Erythroblast (primary cell): ENCODE data around the gene NFS1.
"Not testable (repeated sequence)": the region's sequence is repeated elsewhere in the genome, so short reads cannot be mapped to it uniquely, and the experiment has no call there.

ENCODE experiments used
- DNase-seq, 2 experiments: peaks; one replicate each; lab custom pipeline; 2025; lab: John Stamatoyannopoulos, UW
- GATA1 ChIP-seq: IDR thresholded peaks from 2 replicates; pipeline ENCODE4 v1.6.1; 2011; ENCODE audit warnings: low read depth, mild to moderate bottlenecking, control low read depth, low read length, moderate library complexity
- POLR2A ChIP-seq: IDR thresholded peaks from 2 replicates; pipeline ENCODE4 v1.6.1; 2011; ENCODE audit warnings: mild to moderate bottlenecking, low read length

NFS1 gene

GRCh38 chr20:35721219-35721618, 22.1 kb upstream of the NFS1 start:
- no peak for DNase-seq
- TF ChIP-seq GATA1, result no peak
- no peak for TF ChIP-seq POLR2A

DNA sequence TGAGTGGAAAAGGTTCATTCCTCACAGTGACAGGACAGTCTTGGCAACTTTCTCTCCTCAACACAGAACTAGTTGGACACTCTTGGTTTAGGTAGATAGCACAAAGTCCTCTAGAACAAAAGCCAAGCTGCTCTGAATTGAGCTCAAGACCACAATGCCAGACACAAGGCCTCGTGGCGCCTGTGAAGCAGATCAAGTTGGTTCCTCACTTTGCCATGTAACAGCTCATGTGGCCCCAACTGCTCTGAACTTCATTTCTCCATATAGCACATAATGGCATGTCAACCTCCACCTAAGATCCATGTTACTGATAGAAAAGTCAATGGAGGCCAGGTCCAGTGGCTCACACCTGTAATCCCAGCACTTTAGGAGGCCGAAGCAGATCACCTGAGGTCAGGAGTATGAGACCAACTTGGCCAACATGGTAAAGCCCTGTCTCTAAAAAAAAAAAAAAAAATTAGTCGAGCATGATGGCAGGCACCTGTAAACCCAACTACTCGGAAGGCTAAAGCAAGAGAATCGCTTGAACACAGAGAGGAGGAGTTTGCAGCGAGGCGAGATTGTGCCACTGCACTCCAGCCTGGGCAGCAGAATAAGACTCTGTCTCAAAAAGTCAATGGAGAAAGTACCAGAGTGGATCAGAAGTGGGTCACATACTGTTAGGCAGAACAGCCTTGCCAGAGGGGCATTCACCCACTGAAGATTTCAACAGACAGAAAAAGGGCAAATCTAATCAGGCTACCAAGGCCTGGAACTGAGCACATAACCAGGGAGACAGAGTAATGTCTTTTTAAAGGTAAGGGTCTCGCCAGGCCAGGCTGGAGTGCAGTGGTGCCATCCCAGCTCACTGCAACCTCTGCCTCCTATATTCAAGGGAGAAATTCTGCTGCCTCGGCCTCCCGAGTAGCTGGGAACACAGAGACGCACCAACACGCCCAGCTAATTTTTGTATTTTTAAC, 21.3 kb upstream of the NFS1 start:
- no peak for DNase-seq
- no peak for TF ChIP-seq POLR2A
- no peak for TF ChIP-seq GATA1

DNA sequence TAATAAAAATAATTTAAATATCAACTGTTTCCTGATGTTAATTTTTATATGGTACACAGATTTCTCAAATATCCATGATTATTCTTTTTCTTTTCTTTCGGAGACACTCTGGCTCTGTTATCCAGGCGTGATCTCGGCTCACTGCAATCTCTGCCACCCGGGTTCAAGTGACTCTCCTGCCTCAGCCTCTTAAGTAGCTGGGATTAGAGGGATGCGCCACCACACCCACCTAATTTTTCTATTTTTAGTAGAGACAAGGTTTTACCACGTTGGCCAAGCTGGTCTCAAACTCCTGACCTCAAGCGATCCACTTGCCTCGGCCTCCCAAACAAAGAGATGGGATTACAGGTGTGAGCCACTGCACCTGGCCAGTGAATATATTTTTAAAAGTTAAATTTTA, 20.6 kb upstream of the NFS1 start:
- no peak for TF ChIP-seq POLR2A
- DNase-seq, result no peak

DNA sequence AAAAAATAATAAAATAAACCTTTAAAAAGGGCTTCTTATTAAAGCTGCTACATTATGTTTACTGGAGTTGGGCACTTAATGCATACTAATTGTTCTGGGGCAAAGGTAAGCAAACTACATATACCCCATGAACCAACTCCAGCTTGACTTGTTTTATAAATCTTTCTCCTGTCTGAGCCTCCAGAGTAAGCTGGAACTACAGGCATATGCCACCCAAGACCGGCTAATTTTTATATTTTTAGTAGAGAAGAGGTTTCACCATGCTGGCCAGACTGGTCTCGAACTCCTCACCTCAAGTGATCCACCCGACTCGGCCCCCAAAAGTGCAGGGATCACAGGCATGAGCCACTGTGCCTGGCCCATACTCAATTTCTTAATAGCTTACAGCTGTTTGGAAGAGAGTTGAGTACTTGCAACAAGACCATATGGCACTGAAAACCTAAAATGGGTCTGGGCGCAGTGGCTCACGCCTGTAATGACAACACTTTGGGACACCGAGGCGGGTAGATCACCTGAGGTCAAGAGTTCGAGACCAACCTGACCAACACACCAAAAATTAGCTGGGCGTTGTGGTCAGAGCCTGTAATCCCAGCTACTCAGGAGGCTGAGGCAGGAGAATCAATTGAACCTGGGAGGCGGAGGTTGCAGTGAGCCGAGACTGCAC, 20.0 kb upstream of the NFS1 start:
- no peak for TF ChIP-seq GATA1
- no peak for DNase-seq

- DNase-seq, result not testable (repeated sequence)
Observed at GRCh38 chr20:35718321-35718720, 19.2 kb upstream of the NFS1 start.

GRCh38 chr20:35716330-35716729, 17.2 kb upstream of the NFS1 start:
- no peak for DNase-seq
- no peak for TF ChIP-seq POLR2A

- no peak for DNase-seq
Observed at GRCh38 chr20:35715652-35716051, 16.5 kb upstream of the NFS1 start.

DNA sequence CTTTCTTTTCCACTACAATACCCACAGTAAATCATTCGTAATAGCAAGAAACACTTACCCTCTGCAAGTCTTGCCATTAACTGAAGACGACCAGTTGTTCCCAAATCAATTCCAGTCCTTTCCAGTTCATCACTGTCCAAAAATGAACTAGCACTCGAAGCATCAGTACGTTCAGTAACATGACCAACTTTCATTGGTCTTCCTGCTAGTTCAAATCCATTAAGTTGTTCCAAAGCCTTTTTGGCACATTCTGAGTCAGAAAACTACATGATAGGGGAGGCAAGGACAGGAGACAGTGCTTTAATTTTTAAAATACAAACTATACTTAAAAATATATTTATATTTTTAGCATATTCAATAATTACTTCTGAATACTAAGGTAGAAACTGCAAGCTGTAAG, 15.0 kb upstream of the NFS1 start:
- no peak for TF ChIP-seq POLR2A
- TF ChIP-seq GATA1, result no peak
- no peak for DNase-seq

More at GRCh38 chr20:35715652-35716051, 16.5 kb upstream of the NFS1 start:
- TF ChIP-seq POLR2A (no peak), GATA1 (no peak)

- not testable (repeated sequence) for DNase-seq
Observed at GRCh38 chr20:35713120-35713519, 14.0 kb upstream of the NFS1 start.

DNA sequence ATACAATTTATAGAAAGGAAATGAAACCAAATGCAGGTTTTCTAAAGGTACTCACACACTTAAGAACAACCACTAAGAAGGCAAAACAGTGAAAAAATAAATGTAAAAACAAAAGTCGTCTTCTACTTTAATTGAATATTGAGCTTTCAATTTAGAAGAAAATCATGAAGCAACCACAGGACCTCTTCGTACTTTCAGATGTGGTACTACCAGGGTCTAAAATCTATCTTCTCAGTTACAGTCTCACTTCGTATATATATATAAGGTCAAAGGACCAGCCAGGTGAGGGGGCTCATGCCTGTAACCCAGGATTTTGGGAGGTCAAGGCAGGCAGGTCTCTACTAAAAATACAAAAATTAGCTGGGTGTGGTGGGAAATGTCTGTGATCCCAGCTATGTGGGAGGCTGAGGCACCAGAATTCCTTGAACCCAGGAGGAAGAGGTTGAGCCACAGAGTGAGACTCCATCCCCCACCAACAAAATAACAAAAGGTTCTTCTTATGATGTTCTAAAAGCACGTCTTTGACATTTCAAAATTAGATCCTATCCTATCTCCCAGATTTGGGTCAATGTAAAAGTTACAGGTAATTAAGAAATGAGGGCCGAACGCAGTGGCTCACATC, 12.5 kb upstream of the NFS1 start:
- TF ChIP-seq POLR2A (no peak), GATA1 (no peak)
- no peak for DNase-seq

GRCh38 chr20:35710884-35711587, 11.9 kb upstream of the NFS1 start:
- DNase-seq, result no peak

GRCh38 chr20:35710039-35710438, 10.9 kb upstream of the NFS1 start:
- no peak for DNase-seq
- TF ChIP-seq POLR2A, result no peak
- TF ChIP-seq GATA1, result no peak

More at GRCh38 chr20:35710884-35711587, 11.9 kb upstream of the NFS1 start:
- TF ChIP-seq GATA1, result no peak
- TF ChIP-seq POLR2A, result no peak

- TF ChIP-seq POLR2A (no peak), GATA1 (no peak)
Observed at GRCh38 chr20:35709259-35709658, 10.1 kb upstream of the NFS1 start.

DNA sequence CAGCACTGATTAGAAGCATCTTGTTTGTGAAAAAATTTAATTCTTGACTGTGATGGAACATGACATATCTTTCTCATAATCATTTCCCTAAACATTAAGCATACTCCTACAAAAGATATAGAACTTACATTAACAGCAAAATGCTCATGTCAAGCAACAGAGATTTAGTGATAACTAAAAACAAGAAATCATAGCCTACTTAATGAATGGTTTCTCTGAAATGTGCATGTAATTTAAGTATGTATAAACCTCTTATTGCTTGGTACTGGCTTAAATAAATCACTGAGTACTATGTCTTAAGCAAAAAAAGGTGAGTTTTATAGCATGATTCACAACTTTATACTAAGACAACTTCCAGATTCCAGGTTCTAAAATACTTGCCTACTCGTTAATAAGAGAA, 9.3 kb upstream of the NFS1 start:
- DNase-seq, result no peak
- TF ChIP-seq GATA1 (no peak), POLR2A (no peak)

More at GRCh38 chr20:35709259-35709658, 10.1 kb upstream of the NFS1 start:
- DNase-seq, result no peak

DNA sequence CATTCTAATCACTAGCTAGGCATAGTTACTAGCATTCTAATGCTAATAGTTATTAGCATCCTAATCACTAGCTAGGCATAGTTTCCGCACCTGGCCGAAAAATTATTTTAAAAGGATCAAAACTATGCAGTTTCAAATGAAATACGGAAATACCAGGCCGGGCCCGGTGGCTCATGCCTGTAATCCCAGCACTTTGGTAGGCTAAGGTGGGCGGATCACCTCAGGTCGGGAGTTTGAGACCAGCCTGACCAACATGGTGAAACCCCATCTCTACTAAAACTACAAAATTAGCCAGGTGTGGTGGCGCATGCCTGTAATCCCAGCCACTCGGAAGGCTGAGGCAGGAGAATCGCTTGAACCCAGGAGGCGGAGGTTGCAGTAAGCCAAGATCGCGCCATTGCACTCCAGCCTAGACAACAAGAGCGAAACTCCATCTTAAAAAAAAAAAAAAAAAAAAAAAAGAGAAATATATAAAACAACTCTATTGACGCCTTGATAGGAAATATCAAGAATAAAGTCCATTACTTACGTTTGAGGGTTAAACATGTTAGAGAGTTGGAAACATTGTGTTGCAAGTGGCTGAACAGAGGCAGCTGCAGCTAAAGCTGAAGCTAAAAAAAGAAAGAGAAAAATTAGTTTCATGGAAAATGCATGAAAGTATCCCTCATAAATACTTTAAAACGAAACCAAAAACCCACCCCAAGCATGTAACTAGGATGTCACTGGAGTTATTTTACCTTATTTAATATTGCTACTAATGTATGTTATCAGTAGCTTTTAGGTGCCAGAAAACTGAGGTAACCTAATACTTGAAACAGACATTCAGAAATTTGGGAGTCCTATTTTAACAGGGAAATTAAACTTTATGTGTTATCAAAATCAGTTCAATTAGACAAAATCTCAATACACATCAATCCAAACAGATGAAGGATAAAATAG, 7.7 kb upstream of the NFS1 start:
- not testable (repeated sequence) for DNase-seq

- DNase-seq, result not testable (repeated sequence)
Observed at GRCh38 chr20:35705894-35706293, 6.7 kb upstream of the NFS1 start.
